Colonic mucosa (tissue), 4 donors: ENCODE results near the gene ZFAND2A. TPM values are rescaled to one million over a fixed set of nuclear protein-coding genes. Genes with fewer than 3 reads are reported as not detected.
A peak's percentile ranks its signal among the peaks of the same experiment; 100 is the strongest.

Source experiments
- DNase-seq: peaks from one replicate; pipeline ENCODE4 v3.0.0-alpha.2; 2020
- H3K27ac ChIP-seq: fragments of 200-600 bp; one replicate; pipeline ENCODE4 v1.8.0; 2021
- H3K27me3 ChIP-seq: fragments of 200-600 bp; one replicate; pipeline ENCODE4 v1.8.0; 2021
- H3K36me3 ChIP-seq: fragments of 200-600 bp; one replicate; pipeline ENCODE4 v1.8.0; 2021
- H3K4me1 ChIP-seq: fragments of 200-600 bp; one replicate; pipeline ENCODE4 v1.8.0; 2021; ENCODE audit warnings: mild to moderate bottlenecking
- H3K4me3 ChIP-seq: fragments of 200-600 bp; one replicate; pipeline ENCODE4 v1.8.0; 2021
- H3K9ac ChIP-seq, 2 donors: one replicate each; pipeline ENCODE4 v1.7.0; 2013; ENCODE audit warnings: control low read depth in 2 of 2, low read depth in 2 of 2, low read length in 2 of 2
- H3K9me3 ChIP-seq: fragments of 200-600 bp; one replicate; pipeline ENCODE4 v1.8.0; 2021
- intact Hi-C: fragments of 100-400 bp; cut with DNase I; formaldehyde crosslinking; loops from one replicate; pipeline ENCODE4 v1.14.1; 2022
- total RNA-seq, 2 donors: library from RNA; stranded (reverse); fragmentation: NEBNext Ultra II Directional in 1 of 2; extraction: Animal tissue kit (Norgen Biotek cat#: 25700) in 1 of 2; gene quantifications; one replicate each; pipeline ENCODE4 v1.2.1, GENCODE V29; 2021
- TF ChIP-seq, protein P1 (sequence below): fragments of 200-600 bp; IDR thresholded peaks from one replicate; pipeline ENCODE4 v1.8.0; 2022; ENCODE audit warnings: antibody characterized with exemption, mild to moderate bottlenecking
- donor health status: healthy.
- donor health status: DM: no; HTN: no; CAD: no.
- donor health status: DM: no; HTN: no; CAD: no.

ZFAND2A gene
- total RNA-seq, 2 donors from 2014 or later = 26.2 to 38.7 TPM

DNA sequence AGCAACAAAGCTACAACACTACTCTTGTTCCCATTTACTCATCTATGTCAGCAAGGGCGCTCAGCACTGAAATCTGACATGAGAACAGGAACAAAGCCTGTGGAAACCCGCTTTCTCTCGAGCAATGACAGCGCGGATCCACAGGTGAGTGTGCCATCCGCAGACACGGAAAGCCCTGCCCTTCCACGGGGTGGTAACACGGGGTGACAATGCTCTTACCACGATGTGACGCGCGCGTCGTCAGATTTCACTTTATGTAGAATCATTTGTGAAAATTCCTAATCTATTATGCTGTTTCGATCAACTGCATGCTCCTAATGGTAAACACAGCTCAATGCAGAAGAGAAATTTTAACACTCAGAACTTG is 34.4 kb downstream of the ZFAND2A start:
- H3K4me3 ChIP-seq = no peak overlapping the region

DNA sequence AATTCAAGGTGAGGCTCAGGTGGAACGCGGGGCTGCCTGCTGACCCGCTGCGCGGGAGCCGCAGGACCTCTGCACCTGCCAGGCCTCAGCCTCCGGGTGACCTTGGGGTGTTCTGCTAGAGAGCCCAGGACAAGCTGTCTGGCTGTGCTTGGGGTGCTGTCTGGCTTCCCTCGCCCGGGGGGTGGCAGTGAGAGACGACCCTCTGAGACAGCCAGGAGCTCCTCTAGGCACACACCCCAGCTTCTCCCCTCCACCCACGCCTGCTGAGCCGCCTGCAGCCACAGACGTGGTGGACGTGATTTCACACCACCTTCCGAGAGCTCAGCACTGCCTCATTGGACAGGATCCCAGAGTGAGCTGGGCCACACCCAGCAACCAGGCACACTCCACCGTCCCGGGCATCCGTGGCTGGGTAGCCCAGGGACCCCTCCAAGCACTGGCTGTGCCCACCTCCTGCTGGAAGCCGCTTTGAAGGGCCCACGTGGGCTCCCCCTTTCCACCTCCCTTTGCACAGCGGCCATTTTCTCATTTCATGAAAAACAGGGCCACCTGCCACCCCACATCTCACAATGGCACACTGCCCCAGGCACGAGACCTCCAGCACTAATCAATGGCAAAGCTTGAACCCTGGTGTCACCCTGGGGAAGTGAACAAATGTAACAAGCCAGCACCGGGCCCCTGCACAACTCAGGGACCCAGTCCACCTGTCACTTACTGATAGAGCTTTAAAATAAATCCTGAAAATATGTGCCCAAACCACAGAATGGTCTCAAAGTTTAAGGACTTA is 35.0 kb downstream of the ZFAND2A start:
- Histone ChIP-seq H3K9me3 (no peaks in the 10 kb centered on the region), H3K9ac (no peak overlapping the region), H3K27ac (no peak overlapping the region), H3K27me3 (no peaks in the 10 kb centered on the region), H3K36me3 (no peaks in the 10 kb centered on the region), H3K4me3 (no peak overlapping the region), H3K4me1 (no peaks in the 10 kb centered on the region)
- TF ChIP-seq, protein P1, sequence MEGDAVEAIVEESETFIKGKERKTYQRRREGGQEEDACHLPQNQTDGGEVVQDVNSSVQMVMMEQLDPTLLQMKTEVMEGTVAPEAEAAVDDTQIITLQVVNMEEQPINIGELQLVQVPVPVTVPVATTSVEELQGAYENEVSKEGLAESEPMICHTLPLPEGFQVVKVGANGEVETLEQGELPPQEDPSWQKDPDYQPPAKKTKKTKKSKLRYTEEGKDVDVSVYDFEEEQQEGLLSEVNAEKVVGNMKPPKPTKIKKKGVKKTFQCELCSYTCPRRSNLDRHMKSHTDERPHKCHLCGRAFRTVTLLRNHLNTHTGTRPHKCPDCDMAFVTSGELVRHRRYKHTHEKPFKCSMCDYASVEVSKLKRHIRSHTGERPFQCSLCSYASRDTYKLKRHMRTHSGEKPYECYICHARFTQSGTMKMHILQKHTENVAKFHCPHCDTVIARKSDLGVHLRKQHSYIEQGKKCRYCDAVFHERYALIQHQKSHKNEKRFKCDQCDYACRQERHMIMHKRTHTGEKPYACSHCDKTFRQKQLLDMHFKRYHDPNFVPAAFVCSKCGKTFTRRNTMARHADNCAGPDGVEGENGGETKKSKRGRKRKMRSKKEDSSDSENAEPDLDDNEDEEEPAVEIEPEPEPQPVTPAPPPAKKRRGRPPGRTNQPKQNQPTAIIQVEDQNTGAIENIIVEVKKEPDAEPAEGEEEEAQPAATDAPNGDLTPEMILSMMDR = no peak
- DNase-seq = no peak
- intact Hi-C loops = no loop called here

More for the DNA sequence above, 34.4 kb downstream of the ZFAND2A start:
- no peak for DNase-seq
- H3K4me1 ChIP-seq = no peaks in the 10 kb centered on the region
- intact Hi-C loops = no loop called here
- no peaks in the 10 kb centered on the region for H3K9me3 ChIP-seq
- no peak overlapping the region for H3K9ac ChIP-seq
- TF ChIP-seq, protein P1 = no peak
- H3K27ac ChIP-seq = no peak overlapping the region
- H3K27me3 ChIP-seq = no peaks in the 10 kb centered on the region
- H3K36me3 ChIP-seq = no peaks in the 10 kb centered on the region

DNA sequence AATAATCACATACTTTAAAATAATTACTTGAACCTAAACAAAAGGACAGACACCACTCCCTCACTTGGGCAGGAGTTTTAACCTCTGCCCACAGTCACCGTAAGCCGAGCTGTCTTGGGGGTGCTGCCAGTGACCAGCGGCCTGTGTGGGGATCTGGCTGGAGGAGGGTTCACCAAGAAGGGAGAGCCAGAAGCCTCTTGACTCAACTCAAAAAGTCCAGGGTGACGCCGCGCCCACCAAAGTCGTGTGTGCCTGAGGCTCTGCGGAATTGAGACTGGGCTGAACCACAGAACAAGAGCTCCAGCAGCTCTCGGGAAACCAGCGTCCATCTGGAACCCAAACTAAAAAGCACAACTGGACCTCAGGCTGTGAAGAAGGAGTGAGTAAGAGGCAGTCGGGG is 35.8 kb downstream of the ZFAND2A start:
- TF ChIP-seq, protein P1 = no peak
- no peak for DNase-seq
- Histone ChIP-seq H3K9ac (no peak overlapping the region), H3K27ac (no peak overlapping the region), H3K4me3 (no peak overlapping the region), H3K36me3 (no peaks in the 10 kb centered on the region), H3K9me3 (no peaks in the 10 kb centered on the region), H3K4me1 (no peaks in the 10 kb centered on the region), H3K27me3 (no peaks in the 10 kb centered on the region)
- intact Hi-C loops = no loop called here

DNA sequence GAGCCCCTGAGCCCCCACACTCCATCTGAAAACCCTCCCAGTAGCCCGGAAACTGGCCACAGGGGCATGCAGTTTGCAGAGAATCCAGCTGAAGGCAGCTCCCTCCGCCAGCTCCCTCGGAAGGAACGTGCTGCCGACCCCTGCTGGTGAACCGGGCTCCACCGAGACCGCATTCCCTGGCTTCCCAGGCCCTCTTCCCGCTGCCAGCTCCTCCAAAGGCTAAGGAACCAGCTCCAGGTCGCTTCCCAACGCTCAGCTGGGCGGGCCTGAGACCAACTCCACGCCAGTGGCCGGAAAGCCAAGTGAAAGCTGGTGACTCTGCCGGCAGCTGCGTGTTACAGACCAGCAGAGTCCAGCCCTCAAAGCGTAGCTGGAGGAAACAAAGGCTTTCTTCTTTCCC is 36.3 kb downstream of the ZFAND2A start:
- H3K36me3 ChIP-seq = no peaks in the 10 kb centered on the region
- no peaks in the 10 kb centered on the region for H3K27me3 ChIP-seq
- TF ChIP-seq, protein P1 = peak; percentile 14
- intact Hi-C loops = no loop called here
- H3K27ac ChIP-seq = no peak overlapping the region
- H3K4me3 ChIP-seq = no peak overlapping the region
- H3K9me3 ChIP-seq = no peaks in the 10 kb centered on the region
- DNase-seq = peak; percentile 49
- H3K4me1 ChIP-seq = no peaks in the 10 kb centered on the region
- H3K9ac ChIP-seq = no peak overlapping the region

DNA sequence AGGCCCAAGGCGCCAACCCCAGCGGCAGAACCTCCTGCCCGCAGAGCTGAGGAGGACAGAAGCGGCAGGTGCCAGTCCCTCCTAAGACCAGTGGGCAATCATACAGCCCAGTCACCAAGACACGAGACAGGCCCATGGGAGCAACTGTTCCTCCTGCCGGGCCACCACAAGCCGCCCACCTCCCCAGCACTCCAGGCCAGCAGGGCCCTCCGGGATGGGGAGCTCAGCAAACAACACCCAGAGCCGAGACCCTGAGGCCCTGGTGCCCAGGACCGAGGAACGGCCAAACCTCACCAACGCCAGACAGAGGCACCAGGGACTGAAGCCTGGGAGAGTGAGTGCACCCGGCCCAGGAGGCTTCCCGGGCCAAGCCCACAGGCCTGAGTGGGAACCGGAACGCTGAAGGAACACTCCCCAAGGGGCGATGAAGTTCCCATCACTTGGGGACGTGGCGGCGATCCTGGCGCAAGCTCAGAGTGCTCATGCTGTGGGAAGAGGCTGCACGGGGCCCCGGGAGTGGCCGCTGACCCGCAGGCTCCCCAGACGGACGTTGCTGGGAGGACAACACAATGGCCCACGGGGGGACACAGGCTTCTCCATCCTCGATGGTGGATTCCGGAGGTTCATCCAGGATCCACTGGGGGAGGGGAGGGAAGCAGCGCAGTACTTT is 37.0 kb downstream of the ZFAND2A start:
- TF ChIP-seq, protein P1 = no peak
- H3K27ac ChIP-seq = no peak overlapping the region
- H3K4me1 ChIP-seq = no peaks in the 10 kb centered on the region
- no peaks in the 10 kb centered on the region for H3K27me3 ChIP-seq
- H3K9ac ChIP-seq = no peak overlapping the region
- H3K4me3 ChIP-seq = no peak overlapping the region
- intact Hi-C loops = no loop called here
- no peak for DNase-seq
- no peaks in the 10 kb centered on the region for H3K36me3 ChIP-seq
- no peaks in the 10 kb centered on the region for H3K9me3 ChIP-seq
